ENCODE data around the gene DCAF7.

- TF ChIP-seq POLR2A (IDR thresholded peaks at IDR 0.05) = no peak
- no peak for TF ChIP-seq CTCF (IDR thresholded peaks at IDR 0.05)
Measured at GRCh38 chr17:63601439-63602371, 51.4 kb downstream of the DCAF7 start.

Measured in Peyer's patch (tissue), 4 donors.